ENCODE measurements around the gene RPTOR.
"Not testable (repeated sequence)": the region's sequence is repeated elsewhere in the genome, so short reads cannot be mapped to it uniquely, and the experiment has no call there.

RPTOR gene

DNA sequence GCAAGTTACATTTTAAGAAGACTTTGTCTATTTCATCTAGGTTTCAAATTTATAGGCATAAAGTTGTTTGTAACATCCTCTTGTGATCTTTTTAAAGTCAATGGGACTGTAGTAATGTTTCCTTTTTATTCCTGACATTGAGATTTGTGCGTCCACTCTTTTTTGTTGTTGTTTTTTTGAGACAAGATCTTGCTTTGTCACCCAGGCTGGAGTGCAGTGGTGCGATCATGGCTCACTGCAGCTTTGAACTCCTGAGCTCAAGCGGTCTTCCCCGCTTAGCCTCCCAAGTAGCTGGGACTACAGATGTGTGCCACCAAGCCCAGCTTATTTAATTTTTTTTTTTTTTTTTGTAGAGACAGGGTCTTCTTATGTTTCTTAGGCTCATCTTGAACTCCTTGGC, 29.9 kb downstream of the RPTOR start:
- no peak overlapping the region for H3K4ac ChIP-seq (ENCODE audit: low read length)
- no peak overlapping the region for H3K23ac ChIP-seq (ENCODE audit: low read depth, low read length, poor library complexity)
- DNase-seq (ENCODE audit: low spot score), result no peak
- H4K91ac ChIP-seq (ENCODE audit: low read depth, low read length, poor library complexity), result no peak overlapping the region
- no peak overlapping the region for H3K18ac ChIP-seq (ENCODE audit: low read length)
- no peaks in the 10 kb centered on the region for H3K4me1 ChIP-seq (ENCODE audit: control insufficient read depth in 2 of 2, insufficient read depth in 1 of 2, low read depth in 1 of 2, low read length in 2 of 2)
- no peak overlapping the region for H3K14ac ChIP-seq (ENCODE audit: low read length)
- H2BK120ac ChIP-seq (ENCODE audit: low read depth, low read length), result no peak overlapping the region
- H2BK15ac ChIP-seq (ENCODE audit: low read length), result no peak overlapping the region
- H2AK5ac ChIP-seq (ENCODE audit: low read depth, low read length), result no peak overlapping the region
- H4K8ac ChIP-seq (ENCODE audit: low read depth, low read length), result no peak overlapping the region
- H3K9me3 ChIP-seq (replicated peaks in 1 of 2; ENCODE audit: control insufficient read depth in 2 of 2, insufficient read depth in 1 of 2, low read depth in 1 of 2, low read length in 2 of 2), result peaks cover 0 to 9% of the 10 kb centered on the region in 2 donors
- no peak overlapping the region for H3K9ac ChIP-seq (ENCODE audit: low read depth, low read length, poor library complexity)
- H3K4me2 ChIP-seq (ENCODE audit: insufficient read depth, low read length, poor library complexity, severe bottlenecking), result no peak overlapping the region
- H3K27ac ChIP-seq (replicated peaks; ENCODE audit: low read length), result no peak overlapping the region
- no peak overlapping the region for H2AFZ ChIP-seq (ENCODE audit: low read length)
- WGBS, 2 donors (ENCODE audit: extremely low coverage in 2 of 2, insufficient read length in 2 of 2, insufficient replicate concordance in 1 of 2), result no CpG with 5 or more reads among the region's 4 CpGs
- H3K79me1 ChIP-seq (ENCODE audit: low read depth, low read length), result peaks cover 5% of the 10 kb centered on the region
- no peak overlapping the region for H2BK5ac ChIP-seq (ENCODE audit: low read length)
- H3K4me3 ChIP-seq (ENCODE audit: low read length in 2 of 2), result no peak overlapping the region
- no peak overlapping the region for H2BK12ac ChIP-seq (ENCODE audit: low read length)
- no peaks in the 10 kb centered on the region for H3K36me3 ChIP-seq (replicated peaks in 1 of 2; ENCODE audit: control insufficient read depth in 2 of 2, insufficient read depth in 2 of 2, low read length in 2 of 2)
- no peaks in the 10 kb centered on the region for H3K27me3 ChIP-seq (ENCODE audit: control insufficient read depth in 3 of 3, insufficient read depth in 3 of 3, low read depth in 1 of 3, low read length in 3 of 3)

DNA sequence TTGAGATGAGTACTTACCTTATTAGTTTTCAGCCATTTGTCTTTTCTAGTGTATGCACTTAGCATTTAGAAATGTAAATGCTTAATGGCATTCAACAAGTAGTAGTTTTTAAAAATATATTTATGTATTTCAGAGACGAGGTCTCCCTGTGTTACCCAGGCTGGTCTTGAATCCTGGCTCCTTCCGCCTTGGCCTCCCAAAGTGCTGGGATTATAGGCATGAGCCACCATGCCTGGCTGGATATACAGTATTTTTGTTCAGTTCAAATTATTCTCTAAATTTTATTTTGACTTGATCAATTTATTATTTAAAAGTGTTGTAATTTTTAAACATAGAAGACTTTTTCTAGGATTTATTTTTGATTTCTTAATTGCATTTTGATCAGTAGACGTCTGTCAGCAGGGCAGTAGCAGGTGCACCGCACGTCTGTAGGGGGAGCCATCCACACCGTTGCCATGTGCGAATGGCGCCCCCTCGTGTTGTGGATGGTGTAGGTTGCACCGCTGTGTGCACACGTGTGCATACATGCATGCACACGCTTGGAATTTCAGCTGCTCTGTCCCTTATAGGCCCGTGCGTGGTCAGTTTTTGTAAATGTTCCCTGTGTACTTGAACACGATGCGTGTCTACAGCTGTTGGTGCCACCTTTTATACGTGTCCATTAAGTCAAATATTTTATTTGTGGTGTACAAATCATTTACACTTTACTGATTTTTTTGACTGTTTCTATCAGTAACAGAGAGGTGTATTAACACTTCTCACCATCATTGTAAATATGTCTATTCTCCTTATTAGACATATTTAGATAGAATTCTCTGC, 30.6 kb downstream of the RPTOR start:
- Histone ChIP-seq H2BK120ac (ENCODE audit: low read depth, low read length) (no peak overlapping the region), H3K4me2 (ENCODE audit: insufficient read depth, low read length, poor library complexity, severe bottlenecking) (no peak overlapping the region), H3K4me1 (ENCODE audit: control insufficient read depth in 2 of 2, insufficient read depth in 1 of 2, low read depth in 1 of 2, low read length in 2 of 2) (no peaks in the 10 kb centered on the region), H3K4me3 (ENCODE audit: low read length in 2 of 2) (no peak overlapping the region), H3K4ac (ENCODE audit: low read length) (no peak overlapping the region), H3K36me3 (replicated peaks in 1 of 2; ENCODE audit: control insufficient read depth in 2 of 2, insufficient read depth in 2 of 2, low read length in 2 of 2) (no peaks in the 10 kb centered on the region), H3K18ac (ENCODE audit: low read length) (no peak overlapping the region), H4K91ac (ENCODE audit: low read depth, low read length, poor library complexity) (no peak overlapping the region), H3K79me1 (ENCODE audit: low read depth, low read length) (peaks cover 5% of the 10 kb centered on the region), H2AFZ (ENCODE audit: low read length) (no peak overlapping the region), H3K9me3 (replicated peaks in 1 of 2; ENCODE audit: control insufficient read depth in 2 of 2, insufficient read depth in 1 of 2, low read depth in 1 of 2, low read length in 2 of 2) (peaks cover 0 to 9% of the 10 kb centered on the region in 2 donors), H4K8ac (ENCODE audit: low read depth, low read length) (no peak overlapping the region), H3K9ac (ENCODE audit: low read depth, low read length, poor library complexity) (no peak overlapping the region), H3K14ac (ENCODE audit: low read length) (no peak overlapping the region), H3K27me3 (ENCODE audit: control insufficient read depth in 3 of 3, insufficient read depth in 3 of 3, low read depth in 1 of 3, low read length in 3 of 3) (no peaks in the 10 kb centered on the region), H2BK12ac (ENCODE audit: low read length) (no peak overlapping the region), H3K27ac (replicated peaks; ENCODE audit: low read length) (no peak overlapping the region), H2AK5ac (ENCODE audit: low read depth, low read length) (no peak overlapping the region), H3K23ac (ENCODE audit: low read depth, low read length, poor library complexity) (no peak overlapping the region), H2BK15ac (ENCODE audit: low read length) (no peak overlapping the region), H2BK5ac (ENCODE audit: low read length) (no peak overlapping the region)
- WGBS, 2 donors (ENCODE audit: extremely low coverage in 2 of 2, insufficient read length in 2 of 2, insufficient replicate concordance in 1 of 2), result no CpG with 5 or more reads among the region's 17 CpGs
- peak; percentile 86 for DNase-seq (ENCODE audit: low spot score)

DNA sequence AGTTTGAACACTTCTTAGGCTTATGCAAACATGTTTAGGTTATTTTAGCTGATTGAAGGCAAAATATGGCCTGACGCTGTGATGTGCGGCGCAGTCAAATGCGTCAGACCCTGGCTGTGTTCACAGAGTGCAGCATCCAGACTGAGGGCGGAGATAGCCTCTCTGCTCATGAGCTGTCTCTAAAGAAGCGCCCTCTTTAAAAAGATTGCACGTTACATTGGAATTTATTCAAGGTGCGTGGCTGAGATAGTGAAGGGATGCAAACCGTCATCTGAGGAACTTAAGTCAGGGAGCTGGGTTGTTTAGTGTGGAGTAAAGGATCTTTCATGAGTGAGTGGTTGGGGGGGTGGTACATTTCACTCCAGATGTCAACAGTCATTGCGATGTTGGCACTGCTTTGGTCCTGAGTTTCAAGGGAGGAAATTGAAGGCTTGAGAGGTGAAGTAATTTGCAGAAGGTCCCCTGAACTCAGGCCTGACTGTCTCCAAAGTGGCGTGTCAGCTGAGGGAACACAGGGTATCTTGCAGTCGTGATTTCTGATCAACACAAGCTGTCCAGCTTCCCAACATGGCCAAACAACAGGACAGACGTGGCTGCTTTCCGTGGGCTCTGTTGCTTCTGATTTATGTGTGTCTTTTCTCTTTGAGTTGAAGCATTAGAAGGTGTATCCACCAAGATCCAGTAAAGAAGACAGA, 33.4 kb downstream of the RPTOR start:
- no peak overlapping the region for H3K18ac ChIP-seq (ENCODE audit: low read length)
- H2AK5ac ChIP-seq (ENCODE audit: low read depth, low read length), result no peak overlapping the region
- no peak overlapping the region for H3K27ac ChIP-seq (replicated peaks; ENCODE audit: low read length)
- no CpG with 5 or more reads among the region's 14 CpGs for WGBS, 2 donors (ENCODE audit: extremely low coverage in 2 of 2, insufficient read length in 2 of 2, insufficient replicate concordance in 1 of 2)
- H2AFZ ChIP-seq (ENCODE audit: low read length), result no peak overlapping the region
- H3K79me1 ChIP-seq (ENCODE audit: low read depth, low read length), result peaks cover 7% of the 10 kb centered on the region
- H3K9me3 ChIP-seq (replicated peaks in 1 of 2; ENCODE audit: control insufficient read depth in 2 of 2, insufficient read depth in 1 of 2, low read depth in 1 of 2, low read length in 2 of 2), result no peaks in the 10 kb centered on the region
- H4K91ac ChIP-seq (ENCODE audit: low read depth, low read length, poor library complexity), result no peak overlapping the region
- H3K4me1 ChIP-seq (ENCODE audit: control insufficient read depth in 2 of 2, insufficient read depth in 1 of 2, low read depth in 1 of 2, low read length in 2 of 2), result no peaks in the 10 kb centered on the region
- no peak overlapping the region for H3K14ac ChIP-seq (ENCODE audit: low read length)
- no peak overlapping the region for H2BK5ac ChIP-seq (ENCODE audit: low read length)
- DNase-seq (ENCODE audit: low spot score), result no peak
- no peak overlapping the region for H3K9ac ChIP-seq (ENCODE audit: low read depth, low read length, poor library complexity)
- H3K36me3 ChIP-seq (replicated peaks in 1 of 2; ENCODE audit: control insufficient read depth in 2 of 2, insufficient read depth in 2 of 2, low read length in 2 of 2), result peaks cover 0 to 3% of the 10 kb centered on the region in 2 donors
- H3K23ac ChIP-seq (ENCODE audit: low read depth, low read length, poor library complexity), result no peak overlapping the region
- H2BK120ac ChIP-seq (ENCODE audit: low read depth, low read length), result no peak overlapping the region
- H3K4me3 ChIP-seq (ENCODE audit: low read length in 2 of 2), result no peak overlapping the region
- no peaks in the 10 kb centered on the region for H3K27me3 ChIP-seq (ENCODE audit: control insufficient read depth in 3 of 3, insufficient read depth in 3 of 3, low read depth in 1 of 3, low read length in 3 of 3)
- no peak overlapping the region for H3K4ac ChIP-seq (ENCODE audit: low read length)
- H4K8ac ChIP-seq (ENCODE audit: low read depth, low read length), result no peak overlapping the region
- H2BK12ac ChIP-seq (ENCODE audit: low read length), result no peak overlapping the region
- no peak overlapping the region for H3K4me2 ChIP-seq (ENCODE audit: insufficient read depth, low read length, poor library complexity, severe bottlenecking)
- H2BK15ac ChIP-seq (ENCODE audit: low read length), result no peak overlapping the region

DNA sequence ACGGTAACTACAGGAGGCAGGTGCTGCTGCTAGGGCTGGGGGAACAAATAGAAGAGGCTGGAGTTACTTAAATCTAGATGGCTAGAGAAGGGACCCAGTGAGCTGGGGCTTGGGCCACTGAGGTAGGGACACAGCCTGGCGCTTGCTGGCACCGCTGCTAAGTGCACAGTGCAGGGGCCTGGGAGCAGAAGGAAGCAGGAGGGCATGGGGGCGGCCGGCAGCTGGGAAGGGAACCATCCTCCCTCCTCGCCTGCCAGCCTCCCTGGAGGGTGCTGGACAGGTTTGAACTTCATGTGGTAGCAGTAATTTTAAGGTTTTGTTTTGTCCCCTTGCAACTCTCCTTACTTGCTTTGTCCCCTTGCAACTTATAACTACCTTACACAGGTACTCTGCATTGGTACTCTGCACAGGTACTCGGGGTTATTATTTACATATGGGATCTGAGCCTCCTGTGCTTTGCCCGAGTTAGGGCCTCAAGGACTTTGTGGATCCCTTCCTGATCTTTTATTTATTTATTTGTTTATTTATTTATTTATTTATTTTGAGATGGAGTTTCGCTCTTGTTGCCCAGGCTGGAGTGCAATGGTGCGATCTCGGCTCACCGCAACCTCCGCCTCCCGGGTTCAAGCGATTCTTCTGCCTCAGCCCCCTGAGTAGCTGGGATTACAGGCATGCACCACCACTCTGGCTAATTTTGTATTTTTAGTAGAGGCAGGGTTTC, 34.2 kb downstream of the RPTOR start:
- H3K79me1 ChIP-seq (ENCODE audit: low read depth, low read length); H2AFZ ChIP-seq (ENCODE audit: low read length); H3K4me1 ChIP-seq (ENCODE audit: control insufficient read depth in 2 of 2, insufficient read depth in 1 of 2, low read depth in 1 of 2, low read length in 2 of 2); H3K27ac ChIP-seq (replicated peaks; ENCODE audit: low read length); H3K9ac ChIP-seq (ENCODE audit: low read depth, low read length, poor library complexity); H3K4me3 ChIP-seq (ENCODE audit: low read length in 2 of 2); H3K9me3 ChIP-seq (replicated peaks in 1 of 2; ENCODE audit: control insufficient read depth in 2 of 2, insufficient read depth in 1 of 2, low read depth in 1 of 2, low read length in 2 of 2); H3K36me3 ChIP-seq (replicated peaks in 1 of 2; ENCODE audit: control insufficient read depth in 2 of 2, insufficient read depth in 2 of 2, low read length in 2 of 2); H2BK120ac ChIP-seq (ENCODE audit: low read depth, low read length); DNase-seq (ENCODE audit: low spot score); H2BK15ac ChIP-seq (ENCODE audit: low read length); H4K8ac ChIP-seq (ENCODE audit: low read depth, low read length); H3K18ac ChIP-seq (ENCODE audit: low read length); H3K27me3 ChIP-seq (ENCODE audit: control insufficient read depth in 3 of 3, insufficient read depth in 3 of 3, low read depth in 1 of 3, low read length in 3 of 3); H3K4me2 ChIP-seq (ENCODE audit: insufficient read depth, low read length, poor library complexity, severe bottlenecking); H3K23ac ChIP-seq (ENCODE audit: low read depth, low read length, poor library complexity); H3K4ac ChIP-seq (ENCODE audit: low read length); H2BK12ac ChIP-seq (ENCODE audit: low read length); H2AK5ac ChIP-seq (ENCODE audit: low read depth, low read length); H3K14ac ChIP-seq (ENCODE audit: low read length); H4K91ac ChIP-seq (ENCODE audit: low read depth, low read length, poor library complexity); H2BK5ac ChIP-seq (ENCODE audit: low read length): not testable (repeated sequence)
- no CpG with 5 or more reads among the region's 15 CpGs for WGBS, 2 donors (ENCODE audit: extremely low coverage in 2 of 2, insufficient read length in 2 of 2, insufficient replicate concordance in 1 of 2)

Data from neuronal stem cell (in vitro differentiated cells).